Measurements from ENCODE around the gene MEX3A.
"Not testable (repeated sequence)": the region's sequence is repeated elsewhere in the genome, so short reads cannot be mapped to it uniquely, and the experiment has no call there.

DNA sequence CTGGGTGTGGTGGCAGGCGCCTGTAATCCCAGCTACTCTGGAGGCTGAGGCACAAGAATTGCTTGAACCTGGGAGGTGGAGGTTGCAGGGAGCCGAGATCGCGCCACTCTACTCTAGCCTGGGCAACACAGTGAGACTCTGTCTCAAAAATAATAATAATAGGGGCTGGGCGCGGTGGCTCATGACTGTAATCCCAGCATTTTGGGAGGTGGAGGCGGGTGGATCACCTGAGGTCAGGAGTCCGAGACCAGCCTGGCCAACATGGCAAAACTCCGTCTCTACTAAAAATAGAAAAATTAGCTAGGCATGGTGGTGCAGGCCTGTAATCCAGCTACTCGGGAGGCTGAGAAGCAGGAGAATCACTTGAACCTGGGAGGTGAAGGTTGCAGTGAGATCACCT is 43.3 kb upstream of the MEX3A start:
- TF ChIP-seq, protein P1, sequence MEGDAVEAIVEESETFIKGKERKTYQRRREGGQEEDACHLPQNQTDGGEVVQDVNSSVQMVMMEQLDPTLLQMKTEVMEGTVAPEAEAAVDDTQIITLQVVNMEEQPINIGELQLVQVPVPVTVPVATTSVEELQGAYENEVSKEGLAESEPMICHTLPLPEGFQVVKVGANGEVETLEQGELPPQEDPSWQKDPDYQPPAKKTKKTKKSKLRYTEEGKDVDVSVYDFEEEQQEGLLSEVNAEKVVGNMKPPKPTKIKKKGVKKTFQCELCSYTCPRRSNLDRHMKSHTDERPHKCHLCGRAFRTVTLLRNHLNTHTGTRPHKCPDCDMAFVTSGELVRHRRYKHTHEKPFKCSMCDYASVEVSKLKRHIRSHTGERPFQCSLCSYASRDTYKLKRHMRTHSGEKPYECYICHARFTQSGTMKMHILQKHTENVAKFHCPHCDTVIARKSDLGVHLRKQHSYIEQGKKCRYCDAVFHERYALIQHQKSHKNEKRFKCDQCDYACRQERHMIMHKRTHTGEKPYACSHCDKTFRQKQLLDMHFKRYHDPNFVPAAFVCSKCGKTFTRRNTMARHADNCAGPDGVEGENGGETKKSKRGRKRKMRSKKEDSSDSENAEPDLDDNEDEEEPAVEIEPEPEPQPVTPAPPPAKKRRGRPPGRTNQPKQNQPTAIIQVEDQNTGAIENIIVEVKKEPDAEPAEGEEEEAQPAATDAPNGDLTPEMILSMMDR (IDR thresholded peaks at IDR 0.05; ENCODE audit: low read depth, low read length, missing input control): not testable (repeated sequence)
- TF ChIP-seq JUND (IDR thresholded peaks at IDR 0.05); ATF3 (IDR thresholded peaks at IDR 0.05); FOXA1 (IDR thresholded peaks at IDR 0.05); ZBTB33 (IDR thresholded peaks at IDR 0.05); TAF1 (conservative IDR thresholded peaks at IDR 0.05); GABPA (IDR thresholded peaks at IDR 0.05 in 1 of 2, conservative IDR thresholded peaks at IDR 0.05 in 1 of 2); RAD21 (IDR thresholded peaks at IDR 0.05); YY1 (IDR thresholded peaks at IDR 0.05); FOXA2 (IDR thresholded peaks at IDR 0.05): not testable (repeated sequence)
- TF ChIP-seq, protein P2, sequence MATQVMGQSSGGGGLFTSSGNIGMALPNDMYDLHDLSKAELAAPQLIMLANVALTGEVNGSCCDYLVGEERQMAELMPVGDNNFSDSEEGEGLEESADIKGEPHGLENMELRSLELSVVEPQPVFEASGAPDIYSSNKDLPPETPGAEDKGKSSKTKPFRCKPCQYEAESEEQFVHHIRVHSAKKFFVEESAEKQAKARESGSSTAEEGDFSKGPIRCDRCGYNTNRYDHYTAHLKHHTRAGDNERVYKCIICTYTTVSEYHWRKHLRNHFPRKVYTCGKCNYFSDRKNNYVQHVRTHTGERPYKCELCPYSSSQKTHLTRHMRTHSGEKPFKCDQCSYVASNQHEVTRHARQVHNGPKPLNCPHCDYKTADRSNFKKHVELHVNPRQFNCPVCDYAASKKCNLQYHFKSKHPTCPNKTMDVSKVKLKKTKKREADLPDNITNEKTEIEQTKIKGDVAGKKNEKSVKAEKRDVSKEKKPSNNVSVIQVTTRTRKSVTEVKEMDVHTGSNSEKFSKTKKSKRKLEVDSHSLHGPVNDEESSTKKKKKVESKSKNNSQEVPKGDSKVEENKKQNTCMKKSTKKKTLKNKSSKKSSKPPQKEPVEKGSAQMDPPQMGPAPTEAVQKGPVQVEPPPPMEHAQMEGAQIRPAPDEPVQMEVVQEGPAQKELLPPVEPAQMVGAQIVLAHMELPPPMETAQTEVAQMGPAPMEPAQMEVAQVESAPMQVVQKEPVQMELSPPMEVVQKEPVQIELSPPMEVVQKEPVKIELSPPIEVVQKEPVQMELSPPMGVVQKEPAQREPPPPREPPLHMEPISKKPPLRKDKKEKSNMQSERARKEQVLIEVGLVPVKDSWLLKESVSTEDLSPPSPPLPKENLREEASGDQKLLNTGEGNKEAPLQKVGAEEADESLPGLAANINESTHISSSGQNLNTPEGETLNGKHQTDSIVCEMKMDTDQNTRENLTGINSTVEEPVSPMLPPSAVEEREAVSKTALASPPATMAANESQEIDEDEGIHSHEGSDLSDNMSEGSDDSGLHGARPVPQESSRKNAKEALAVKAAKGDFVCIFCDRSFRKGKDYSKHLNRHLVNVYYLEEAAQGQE (IDR thresholded peaks at IDR 0.05): not testable (repeated sequence)
- TF ChIP-seq, protein P3, sequence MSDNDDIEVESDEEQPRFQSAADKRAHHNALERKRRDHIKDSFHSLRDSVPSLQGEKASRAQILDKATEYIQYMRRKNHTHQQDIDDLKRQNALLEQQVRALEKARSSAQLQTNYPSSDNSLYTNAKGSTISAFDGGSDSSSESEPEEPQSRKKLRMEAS (IDR thresholded peaks at IDR 0.05): not testable (repeated sequence)
